Fibroblast of skin of right quadriceps (primary cell): ENCODE results near the gene HOXA4.

Experiments used
- DNase-seq: peaks from one replicate; pipeline ENCODE4 v3.0.0-alpha.2; 2013

Gene HOXA4

GRCh38 chr7:27169658-27170425, 39.3 kb upstream of the HOXA4 start:
- peak; percentile 70 for DNase-seq

- peak; percentile 79 for DNase-seq
Observed at GRCh38 chr7:27168265-27168947, 37.8 kb upstream of the HOXA4 start.

DNA sequence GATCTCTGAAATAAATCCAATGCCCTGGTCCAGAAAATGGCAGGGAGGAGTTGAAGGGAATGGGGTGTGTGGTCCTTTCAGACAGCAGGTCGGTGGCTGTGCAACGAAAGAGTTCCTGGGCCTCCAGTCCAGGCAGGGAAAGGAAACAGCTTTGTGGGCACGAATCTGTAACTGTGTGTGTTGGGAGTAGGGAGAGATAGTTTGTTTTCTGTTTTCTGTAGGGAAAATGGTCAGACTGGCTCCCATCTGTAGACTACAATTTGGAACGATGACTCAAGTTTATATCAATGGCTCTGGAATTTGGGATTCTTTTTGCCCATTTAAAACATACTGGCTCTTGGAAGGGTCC, 37.3 kb upstream of the HOXA4 start:
- DNase-seq = peak; percentile 79

GRCh38 chr7:27166531-27167505, 36.3 kb upstream of the HOXA4 start:
- DNase-seq = peak; percentile 89

DNA sequence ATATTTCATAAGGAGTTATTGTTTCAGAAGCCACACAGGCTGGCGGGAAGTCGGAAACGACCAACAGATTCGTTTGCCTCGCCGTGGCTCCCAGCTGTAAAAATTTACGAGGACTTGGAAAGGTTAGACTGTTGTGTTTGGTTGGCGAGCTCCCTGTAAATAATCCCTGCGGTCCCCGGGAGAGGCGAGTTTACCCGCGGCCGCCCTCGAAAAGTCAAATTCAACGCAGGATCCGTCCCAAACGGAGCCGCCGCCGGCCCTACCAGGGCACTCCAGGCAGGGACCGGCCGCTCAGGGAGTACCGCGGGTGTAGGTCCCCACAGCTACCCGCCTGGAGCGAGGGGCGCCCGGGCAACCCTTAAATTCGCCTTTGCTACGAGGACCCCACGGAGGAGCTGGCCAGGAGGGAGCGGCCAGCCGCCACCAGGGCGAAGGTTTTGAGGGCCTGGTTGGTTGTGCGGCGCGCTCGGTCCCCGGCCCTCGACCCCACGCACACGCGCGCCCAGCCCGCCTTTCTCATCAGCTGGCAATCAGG, 35.5 kb upstream of the HOXA4 start:
- DNase-seq = no peak

DNA sequence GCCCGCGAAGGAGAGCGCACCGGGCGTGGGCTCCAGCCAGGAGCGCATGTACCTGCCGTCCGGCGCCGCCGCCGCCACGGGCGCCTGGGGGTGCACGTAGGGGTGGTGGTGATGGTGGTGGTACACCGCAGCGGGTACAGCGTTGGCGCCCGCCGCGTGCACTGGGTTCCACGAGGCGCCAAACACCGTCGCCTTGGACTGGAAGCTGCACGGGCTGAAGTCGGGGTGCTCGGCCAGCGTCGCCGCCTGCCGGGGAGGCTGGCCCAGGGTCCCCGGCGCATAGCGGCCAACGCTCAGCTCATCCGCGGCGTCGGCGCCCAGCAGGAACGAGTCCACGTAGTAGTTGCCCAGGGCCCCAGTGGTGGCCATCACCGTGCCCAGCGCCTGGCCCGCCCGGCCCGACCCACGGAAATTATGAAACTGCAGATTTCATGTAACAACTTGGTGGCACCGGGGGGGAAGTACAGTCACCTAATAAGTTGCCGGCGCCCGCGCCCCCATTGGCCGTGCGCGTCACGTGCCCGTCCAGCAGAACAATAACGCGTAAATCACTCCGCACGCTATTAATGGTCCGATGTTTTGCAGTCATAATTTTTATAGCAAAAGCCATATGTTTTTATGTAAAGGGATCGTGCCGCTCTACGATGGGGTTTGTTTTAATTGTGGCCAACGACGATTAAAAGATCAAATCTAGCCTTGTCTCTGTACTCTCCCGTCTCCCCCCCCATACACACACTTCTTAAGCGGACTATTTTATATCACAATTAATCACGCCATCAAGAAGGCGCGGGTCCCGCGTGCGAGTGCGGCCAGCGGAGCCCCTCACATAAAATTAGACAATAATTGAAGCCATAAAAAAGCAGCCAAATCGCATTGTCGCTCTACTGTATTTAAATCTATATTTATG, 34.8 kb upstream of the HOXA4 start, which contains the start of gene HOXA9:
HOXA9 (minus strand) TSS at position 449 of the 907 bp plus-strand sequence; CDS start at position 369, 80 bp downstream.
- peak; percentile 98 for DNase-seq

- peak; percentile 47 for DNase-seq
Observed at GRCh38 chr7:27164367-27165088, 34.0 kb upstream of the HOXA4 start.

- no peak for DNase-seq
Observed at GRCh38 chr7:27164045-27164366, 33.4 kb upstream of the HOXA4 start.

- no peak for DNase-seq
Observed at GRCh38 chr7:27163288-27164044, 32.9 kb upstream of the HOXA4 start.

- DNase-seq = no peak
Observed at GRCh38 chr7:27162561-27163287, 32.2 kb upstream of the HOXA4 start.

GRCh38 chr7:27161721-27162560, 31.4 kb upstream of the HOXA4 start:
- DNase-seq = peak; percentile 48

DNA sequence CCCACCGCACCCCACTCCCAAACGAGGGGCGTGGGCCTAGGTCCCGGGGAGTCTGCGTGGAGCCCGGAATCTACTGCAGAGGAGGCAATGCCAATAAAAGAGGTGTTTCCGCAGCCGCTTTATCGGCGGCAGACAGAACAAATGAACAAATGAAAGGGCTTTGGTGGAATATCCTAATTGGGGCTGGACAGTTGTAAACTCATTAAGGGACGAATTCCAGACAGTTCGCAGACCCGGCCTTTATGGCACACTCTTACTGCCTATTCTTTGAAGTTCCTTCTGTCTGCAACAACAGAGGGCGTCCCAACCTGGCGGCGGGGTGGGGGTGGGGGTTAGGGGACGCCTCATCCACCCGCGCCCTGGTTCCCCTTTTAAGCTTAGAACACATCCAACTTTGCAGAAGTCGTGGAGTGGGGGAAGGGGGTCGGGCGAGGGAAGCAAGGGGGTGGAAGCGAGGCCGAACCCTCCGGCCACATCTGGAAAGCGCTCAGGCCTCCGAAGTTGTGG, 30.7 kb upstream of the HOXA4 start:
- peak; percentile 56 for DNase-seq

DNA sequence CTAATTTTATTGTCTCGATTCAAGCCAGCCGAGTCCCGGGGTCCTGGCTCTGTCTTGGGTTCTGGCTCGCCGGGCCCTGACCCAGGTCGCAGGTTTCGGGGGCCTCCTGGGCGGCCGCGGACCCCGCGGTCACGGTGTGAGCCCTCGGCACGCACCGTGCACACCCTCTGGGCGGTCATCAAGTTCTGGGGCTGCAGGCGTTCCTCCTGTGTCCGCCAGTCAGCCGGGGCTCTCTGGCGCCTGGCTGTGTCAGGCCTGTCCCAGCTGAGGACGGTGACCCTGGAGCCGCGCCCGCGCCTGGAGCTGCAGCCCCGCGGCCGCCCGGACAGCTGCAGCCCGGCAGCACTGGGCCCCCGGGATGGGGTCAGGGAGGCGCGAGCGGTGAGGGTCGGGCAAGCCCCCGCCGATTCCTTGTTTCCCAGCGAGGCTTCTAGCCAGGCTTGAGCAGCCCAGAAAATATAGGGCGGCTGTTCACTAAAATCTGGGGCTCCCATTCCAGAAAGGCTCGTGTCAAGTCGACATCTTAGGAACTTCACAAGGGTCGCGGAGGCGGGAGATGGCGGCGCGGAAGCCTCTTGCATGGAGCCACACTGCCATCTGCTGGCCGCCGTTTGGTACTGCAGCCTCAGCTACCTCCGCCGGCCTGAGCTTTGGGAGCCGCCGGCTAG, 30.1 kb upstream of the HOXA4 start:
- DNase-seq = peak; percentile 85

DNA sequence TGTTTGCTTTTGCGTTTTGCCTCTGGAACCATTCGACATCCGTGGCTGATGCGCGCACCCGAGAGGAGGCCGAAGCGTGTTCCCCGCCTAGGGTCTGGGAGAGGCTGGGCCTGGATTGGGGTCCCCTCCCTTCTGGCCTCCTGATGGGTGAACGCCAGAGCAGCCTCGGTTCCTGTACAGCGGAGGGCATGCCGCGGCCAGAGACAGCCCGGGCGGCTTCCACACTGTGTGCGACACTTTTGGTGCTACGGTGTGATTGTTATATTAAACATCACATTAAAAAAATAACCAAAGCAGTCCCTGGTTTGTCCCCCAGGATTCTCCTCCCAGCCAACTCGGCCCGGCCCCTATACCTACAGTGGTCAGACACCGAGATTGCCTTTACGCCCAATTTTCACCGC, 29.6 kb upstream of the HOXA4 start:
- DNase-seq = no peak

DNA sequence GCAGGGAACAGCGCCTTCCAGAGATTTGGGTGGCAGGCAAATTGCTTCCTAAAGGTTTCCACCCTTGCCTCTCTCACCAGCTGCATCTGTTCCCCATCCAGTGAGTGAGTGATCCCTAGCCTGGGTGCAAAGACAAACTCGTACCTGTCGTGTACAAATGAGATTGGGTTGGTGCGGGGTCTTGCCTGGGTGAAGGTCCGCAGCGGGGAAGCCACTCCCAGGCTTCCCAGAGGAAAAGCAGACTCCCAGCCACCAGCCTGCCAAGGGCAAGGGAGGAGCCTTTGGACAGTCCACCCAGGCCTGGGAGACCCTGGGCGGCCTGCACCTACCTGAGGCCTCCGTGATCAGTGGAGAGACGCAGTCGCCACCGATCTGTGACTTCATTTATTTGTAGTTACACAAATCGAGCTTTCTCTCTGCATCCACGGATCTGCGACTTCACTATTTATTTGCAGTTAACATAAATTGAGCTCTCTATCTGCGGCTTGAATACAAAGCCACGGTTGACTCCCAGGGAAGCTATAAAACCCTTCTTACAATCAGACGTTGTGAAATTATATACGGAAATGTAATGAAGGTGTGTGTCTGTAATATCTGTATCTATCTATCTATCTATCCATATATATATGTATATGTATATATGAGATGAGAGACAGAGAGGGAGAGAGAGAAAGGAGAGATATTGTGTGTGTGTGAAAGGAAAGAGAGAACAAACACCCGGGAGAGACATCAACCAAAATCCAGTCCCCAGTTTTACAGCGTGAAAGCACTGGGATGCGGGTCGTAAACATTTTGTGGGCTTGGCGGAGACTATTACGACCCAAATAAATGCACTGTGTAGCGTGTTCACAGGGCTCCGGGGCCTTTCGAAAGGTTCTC, 28.9 kb upstream of the HOXA4 start:
- DNase-seq = no peak

DNA sequence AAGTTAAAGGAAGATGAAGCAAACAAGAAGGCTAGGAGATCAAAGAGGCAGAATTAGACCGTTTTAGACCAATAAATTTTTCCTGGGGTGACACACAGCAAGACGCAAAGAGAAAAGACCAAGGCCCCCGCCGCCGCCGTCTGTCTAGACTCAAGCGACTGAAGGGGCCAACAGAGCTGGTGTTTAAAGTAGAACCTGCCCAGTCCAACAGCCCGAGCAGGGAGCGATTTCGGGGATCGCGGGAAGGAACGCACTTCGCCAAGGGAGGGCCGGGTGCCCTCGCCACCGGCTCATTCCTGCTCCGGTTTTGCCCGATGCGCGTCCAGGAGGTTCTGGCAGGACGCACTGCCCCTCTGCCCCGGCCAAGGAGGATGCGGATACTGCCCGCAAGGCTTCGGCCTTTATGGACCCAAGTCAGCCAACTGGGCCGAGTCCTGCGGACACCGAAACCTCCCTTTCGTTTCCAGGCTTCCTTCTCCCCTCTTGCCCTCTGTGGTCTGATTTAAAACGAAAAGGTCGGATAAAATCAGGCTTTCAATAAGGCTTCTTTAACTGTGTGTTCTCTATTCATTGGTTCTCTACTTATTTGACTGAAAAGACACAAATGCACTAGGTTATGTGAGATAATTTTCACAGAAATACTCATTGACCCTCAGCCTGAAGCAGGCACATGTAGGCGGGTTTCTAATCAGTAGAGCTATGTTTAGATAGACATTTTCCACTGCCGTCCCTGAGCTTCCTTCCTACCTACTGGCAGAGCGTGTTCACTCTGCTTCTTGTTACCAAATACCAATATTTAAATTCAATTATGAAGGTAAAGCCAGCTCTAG, 28.1 kb upstream of the HOXA4 start:
- no peak for DNase-seq
